ENCODE data around the gene CDKL1. TPM values are rescaled to one million over a fixed set of nuclear protein-coding genes. Genes with fewer than 3 reads are reported as not detected.
"Not testable (repeated sequence)": the region's sequence is repeated elsewhere in the genome, so short reads cannot be mapped to it uniquely, and the experiment has no call there.

The CDKL1 gene
- total RNA-seq, 2 experiments from 2014 or later, result 5.3 to 8.8 TPM

GRCh38 chr14:50361473-50362403 lies 34.9 kb downstream of the CDKL1 start:
- POLR2A ChIA-PET, result interaction anchor here (1.1 to 3.1 kb wide), 7 partner anchors 9 to 50 kb away, joined by 3 to 32 read pairs (median 7); partner anchors contain the start of genes DMAC2L and L2HGDH
- H3K4me3 Mint-ChIP-seq, H3K27ac Mint-ChIP-seq: not testable (repeated sequence)

GRCh38 chr14:50360851-50361250 lies 35.8 kb downstream of the CDKL1 start:
- POLR2A ChIA-PET, result interaction anchor here (1.1 kb wide), 1 partner anchor 14 kb away, joined by 3 read pairs; no protein-coding TSS in a partner anchor
- CTCF ChIA-PET, result interaction anchor here (0.7 to 0.9 kb wide), 2 partner anchors 40 to 250 kb away, joined by 3 read pairs; no protein-coding TSS in a partner anchor
- Mint-ChIP-seq H3K27me3 (no peaks in the 10 kb centered on the region), H3K9me3 (peaks cover 3% of the 10 kb centered on the region), H3K4me3 (no peak overlapping the region), H3K36me3 (ENCODE audit: low read depth) (peaks cover 28% of the 10 kb centered on the region), H3K27ac (no peak overlapping the region), H3K4me1 (peaks cover 21% of the 10 kb centered on the region)
- no peak for DNase-seq

More at GRCh38 chr14:50361473-50362403, 34.9 kb downstream of the CDKL1 start:
- not testable (repeated sequence) for H3K9me3 Mint-ChIP-seq, DNase-seq, H3K27me3 Mint-ChIP-seq
- CTCF ChIA-PET, result interaction anchor here (0.9 to 4.7 kb wide), 4 partner anchors 12 to 49 kb away, joined by 3 to 26 read pairs (median 6); partner anchors contain the start of genes DMAC2L and L2HGDH
- Mint-ChIP-seq H3K4me1 (peaks cover 24% of the 10 kb centered on the region), H3K36me3 (ENCODE audit: low read depth) (peaks cover 24% of the 10 kb centered on the region)

- Mint-ChIP-seq H3K9me3 (peaks cover 3% of the 10 kb centered on the region), H3K4me3 (no peak overlapping the region), H3K27ac (no peak overlapping the region), H3K27me3 (no peaks in the 10 kb centered on the region), H3K36me3 (ENCODE audit: low read depth) (peaks cover 31% of the 10 kb centered on the region), H3K4me1 (peaks cover 21% of the 10 kb centered on the region)
- DNase-seq, result no peak
- ChIA-PET POLR2A (interaction anchor here (0.7 kb wide), 1 partner anchor 99 kb away, joined by 3 read pairs; no protein-coding TSS in a partner anchor), CTCF (interaction anchor here (1.0 kb wide), 1 partner anchor 172 kb away, joined by 3 read pairs; the partner anchor contains the start of gene MAP4K5)
These were observed 36.6 kb downstream of the CDKL1 start for GRCh38 chr14:50360093-50360492.

- Mint-ChIP-seq H3K4me3 (no peak overlapping the region), H3K27me3 (no peaks in the 10 kb centered on the region), H3K36me3 (ENCODE audit: low read depth) (peaks cover 31% of the 10 kb centered on the region), H3K9me3 (peaks cover 3% of the 10 kb centered on the region), H3K4me1 (peaks cover 17% of the 10 kb centered on the region), H3K27ac (no peak overlapping the region)
- POLR2A ChIA-PET, result interaction anchor here (0.6 to 0.7 kb wide), 2 partner anchors 48 to 98 kb away, joined by 3 read pairs; partner anchors contain the start of genes DMAC2L and L2HGDH
- no peak for DNase-seq
- CTCF ChIA-PET, result interaction anchor here (1.0 kb wide), 1 partner anchor 172 kb away, joined by 3 read pairs; the partner anchor contains the start of gene MAP4K5
These were observed 37.0 kb downstream of the CDKL1 start for GRCh38 chr14:50359631-50360030.

- POLR2A ChIA-PET, result no interaction called here
- peaks cover 3% of the 10 kb centered on the region for H3K9me3 Mint-ChIP-seq
- H3K4me3 Mint-ChIP-seq, result no peak overlapping the region
- H3K27ac Mint-ChIP-seq, result no peak overlapping the region
- DNase-seq, result no peak
- peaks cover 31% of the 10 kb centered on the region for H3K36me3 Mint-ChIP-seq (ENCODE audit: low read depth)
- H3K27me3 Mint-ChIP-seq, result no peaks in the 10 kb centered on the region
- CTCF ChIA-PET, result no interaction called here
- H3K4me1 Mint-ChIP-seq, result peaks cover 7% of the 10 kb centered on the region
These were observed 38.8 kb downstream of the CDKL1 start for GRCh38 chr14:50357753-50358395.

- DNase-seq, result no peak
- ChIA-PET POLR2A (no interaction called here), CTCF (no interaction called here)
- H3K27me3 Mint-ChIP-seq, result no peaks in the 10 kb centered on the region
- no peak overlapping the region for H3K27ac Mint-ChIP-seq
- H3K4me1 Mint-ChIP-seq, result no peaks in the 10 kb centered on the region
- H3K36me3 Mint-ChIP-seq (ENCODE audit: low read depth), result peaks cover 24% of the 10 kb centered on the region
- H3K4me3 Mint-ChIP-seq, result no peak overlapping the region
- H3K9me3 Mint-ChIP-seq, result no peaks in the 10 kb centered on the region
These were observed 39.6 kb downstream of the CDKL1 start for GRCh38 chr14:50357124-50357523.

- CTCF ChIA-PET, POLR2A ChIA-PET: not testable (repeated sequence)
These were observed 40.4 kb downstream of the CDKL1 start for GRCh38 chr14:50356283-50356682.

GRCh38 chr14:50355692-50356091 lies 41.0 kb downstream of the CDKL1 start:
- H3K36me3 Mint-ChIP-seq (ENCODE audit: low read depth), result peaks cover 22% of the 10 kb centered on the region
- CTCF ChIA-PET, result interaction anchor here (0.6 kb wide), 1 partner anchor 234 kb away, joined by 4 read pairs; no protein-coding TSS in a partner anchor
- no peaks in the 10 kb centered on the region for H3K4me1 Mint-ChIP-seq

More at GRCh38 chr14:50356283-50356682, 40.4 kb downstream of the CDKL1 start:
- H3K27me3 Mint-ChIP-seq, H3K4me3 Mint-ChIP-seq, H3K4me1 Mint-ChIP-seq, H3K9me3 Mint-ChIP-seq, H3K27ac Mint-ChIP-seq, DNase-seq: not testable (repeated sequence)
- peaks cover 24% of the 10 kb centered on the region for H3K36me3 Mint-ChIP-seq (ENCODE audit: low read depth)

GRCh38 chr14:50354527-50354926 lies 42.2 kb downstream of the CDKL1 start:
- Mint-ChIP-seq H3K4me3 (no peak overlapping the region), H3K36me3 (ENCODE audit: low read depth) (peaks cover 22% of the 10 kb centered on the region), H3K9me3 (no peaks in the 10 kb centered on the region), H3K4me1 (no peaks in the 10 kb centered on the region), H3K27ac (no peak overlapping the region), H3K27me3 (no peaks in the 10 kb centered on the region)
- POLR2A ChIA-PET, result no interaction called here
- no peak for DNase-seq
- CTCF ChIA-PET, result no interaction called here

More at GRCh38 chr14:50355692-50356091, 41.0 kb downstream of the CDKL1 start:
- no peak for DNase-seq
- Mint-ChIP-seq H3K27me3 (no peaks in the 10 kb centered on the region), H3K4me3 (no peak overlapping the region), H3K9me3 (no peaks in the 10 kb centered on the region), H3K27ac (no peak overlapping the region)
- POLR2A ChIA-PET, result no interaction called here

- POLR2A ChIA-PET, result interaction anchor here (1.5 to 1.9 kb wide), 2 partner anchors 9 to 43 kb away, joined by 3 to 5 read pairs; partner anchors contain the start of gene CDKL1
- no peak for DNase-seq
- no peaks in the 10 kb centered on the region for H3K9me3 Mint-ChIP-seq
- H3K4me3 Mint-ChIP-seq, result no peak overlapping the region
- H3K36me3 Mint-ChIP-seq (ENCODE audit: low read depth), result peaks cover 20% of the 10 kb centered on the region
- no peaks in the 10 kb centered on the region for H3K27me3 Mint-ChIP-seq
- H3K27ac Mint-ChIP-seq, result no peak overlapping the region
- H3K4me1 Mint-ChIP-seq, result no peaks in the 10 kb centered on the region
- CTCF ChIA-PET, result interaction anchor here (1.3 kb wide), 1 partner anchor 32 kb away, joined by 3 read pairs; no protein-coding TSS in a partner anchor
These were observed 43.6 kb downstream of the CDKL1 start for GRCh38 chr14:50353126-50353525.

GRCh38 chr14:50352584-50352983 lies 44.1 kb downstream of the CDKL1 start:
- Mint-ChIP-seq H3K4me1 (no peaks in the 10 kb centered on the region), H3K4me3 (no peak overlapping the region), H3K27me3 (no peaks in the 10 kb centered on the region), H3K9me3 (no peaks in the 10 kb centered on the region), H3K27ac (no peak overlapping the region), H3K36me3 (ENCODE audit: low read depth) (peaks cover 16% of the 10 kb centered on the region)
- DNase-seq, result no peak
- ChIA-PET POLR2A (interaction anchor here (1.5 to 1.9 kb wide), 2 partner anchors 10 to 44 kb away, joined by 3 to 5 read pairs; partner anchors contain the start of gene CDKL1), CTCF (interaction anchor here (1.3 kb wide), 1 partner anchor 32 kb away, joined by 3 read pairs; no protein-coding TSS in a partner anchor)

GRCh38 chr14:50350975-50351374 lies 45.7 kb downstream of the CDKL1 start:
- POLR2A ChIA-PET, result interaction anchor here (1.0 to 1.1 kb wide), 2 partner anchors 13 to 30 kb away, joined by 3 to 4 read pairs; no protein-coding TSS in a partner anchor
- no peak overlapping the region for H3K27ac Mint-ChIP-seq

More at GRCh38 chr14:50350975-50351374, 45.7 kb downstream of the CDKL1 start:
- H3K4me3 Mint-ChIP-seq, result no peak overlapping the region
- CTCF ChIA-PET, result no interaction called here
- no peak for DNase-seq
- no peaks in the 10 kb centered on the region for H3K9me3 Mint-ChIP-seq
- no peaks in the 10 kb centered on the region for H3K27me3 Mint-ChIP-seq
- H3K36me3 Mint-ChIP-seq (ENCODE audit: low read depth), result peaks cover 4% of the 10 kb centered on the region
- H3K4me1 Mint-ChIP-seq, result no peaks in the 10 kb centered on the region

Data from activated CD4-positive, alpha-beta memory T cell treated with anti-CD3 and anti-CD28 coated beads, Interleukin-2, amount 10 ng/mL, durations not matched to agents 7 days and 5 days (primary cell).